GM21619 (cell line): ENCODE measurements around the gene BAIAP3.

Experiments used
- ATAC-seq: cut with Tn5 transposase; IDR thresholded peaks from one replicate; pipeline ENCODE4 v1.9.1; 2021; ENCODE audit not compliant: unreplicated experiment

The BAIAP3 gene

GRCh38 chr16:1344499-1344898 is 11.1 kb downstream of the BAIAP3 start:
- no peak for ATAC-seq

- ATAC-seq: no peak
Observed at GRCh38 chr16:1345087-1345486, 11.6 kb downstream of the BAIAP3 start.

GRCh38 chr16:1345651-1346421 is 12.4 kb downstream of the BAIAP3 start:
- ATAC-seq: no peak

GRCh38 chr16:1346422-1347285 is 13.2 kb downstream of the BAIAP3 start:
- ATAC-seq: no peak

GRCh38 chr16:1347286-1347855 is 13.9 kb downstream of the BAIAP3 start:
- no peak for ATAC-seq

GRCh38 chr16:1347962-1348361 is 14.5 kb downstream of the BAIAP3 start:
- no peak for ATAC-seq

GRCh38 chr16:1348441-1348840 is 15.0 kb downstream of the BAIAP3 start:
- no peak for ATAC-seq

GRCh38 chr16:1348926-1349325 is 15.5 kb downstream of the BAIAP3 start:
- ATAC-seq: no peak

- ATAC-seq: no peak
Observed at GRCh38 chr16:1349351-1349750, 15.9 kb downstream of the BAIAP3 start.

GRCh38 chr16:1349951-1350350 is 16.5 kb downstream of the BAIAP3 start:
- ATAC-seq: no peak

GRCh38 chr16:1350691-1351090 is 17.2 kb downstream of the BAIAP3 start:
- no peak for ATAC-seq

GRCh38 chr16:1351215-1351581 is 17.8 kb downstream of the BAIAP3 start:
- peak; percentile 18 for ATAC-seq

- ATAC-seq: peak; percentile 55
Observed at GRCh38 chr16:1351582-1352362, 18.3 kb downstream of the BAIAP3 start, which contains the start of the genes GNPTG and TSR3. TSS of gene GNPTG (plus strand) at chr16:1351931. CDS start at chr16:1351966, 35 bp downstream. TSS of gene TSR3 (minus strand) at chr16:1351878. CDS start at chr16:1351804, 74 bp downstream.

GRCh38 chr16:1354815-1355540 is 21.5 kb downstream of the BAIAP3 start:
- no peak for ATAC-seq

- no peak for ATAC-seq
Observed at GRCh38 chr16:1355591-1355990, 22.1 kb downstream of the BAIAP3 start.

- no peak for ATAC-seq
Observed at GRCh38 chr16:1356061-1356900, 22.8 kb downstream of the BAIAP3 start.

GRCh38 chr16:1357906-1358566 is 24.6 kb downstream of the BAIAP3 start:
- no peak for ATAC-seq

- no peak for ATAC-seq
Observed at GRCh38 chr16:1361685-1362360, 28.4 kb downstream of the BAIAP3 start.
